Mammary microvascular endothelial cell (primary cell): ENCODE data around the gene PACS1. TPM values are rescaled to one million over a fixed set of nuclear protein-coding genes. Genes with fewer than 3 reads are reported as not detected.

ENCODE experiments used
- total RNA-seq: library from RNA; depleted of rRNA; stranded (reverse); fragments of >200 nt; gene quantifications from 2 replicates; pipeline ENCODE4 v1.2.3, GENCODE V29; 2015

PACS1 gene
- total RNA-seq = 18.0 and 19.3 TPM in 2 replicates

GRCh38 chr11:66069715-66070603 lies at the start of gene PACS1:
TSS of gene PACS1 (plus strand) at chr11:66070272. CDS start at chr11:66070487, 215 bp downstream.

GRCh38 chr11:66026017-66026529 lies 44.0 kb upstream of the PACS1 start, which contains the start of gene CATSPER1:
TSS of gene CATSPER1 (minus strand) at chr11:66026479. CDS start at chr11:66026379, 100 bp downstream.

GRCh38 chr11:66048547-66049323 lies 21.3 kb upstream of the PACS1 start, which contains the start of gene GAL3ST3:
TSS of gene GAL3ST3 (minus strand) at chr11:66049161. CDS start at chr11:66045415, 3,746 bp downstream.

GRCh38 chr11:66051766-66052663 lies 18.1 kb upstream of the PACS1 start, which contains the start of gene SF3B2:
TSS of gene SF3B2 (plus strand) at chr11:66052364. CDS start at chr11:66052385, 21 bp downstream.

GRCh38 chr11:66268244-66268951 lies 198.3 kb downstream of the PACS1 start, which contains the start of gene RAB1B:
TSS of gene RAB1B (plus strand) at chr11:66268639. CDS start at chr11:66268680, 41 bp downstream.

GRCh38 chr11:66277471-66278362 lies 207.6 kb downstream of the PACS1 start, which contains the start of gene CNIH2:
TSS of gene CNIH2 (plus strand) at chr11:66278175. CDS start at chr11:66278457, 282 bp downstream.

GRCh38 chr11:66288671-66289547 lies 218.8 kb downstream of the PACS1 start, which contains the start of gene YIF1A:
TSS of gene YIF1A (minus strand) at chr11:66289143. CDS start at chr11:66288985, 158 bp downstream.

GRCh38 chr11:66291706-66292542 lies 221.9 kb downstream of the PACS1 start, which contains the start of gene TMEM151A:
TSS of gene TMEM151A (plus strand) at chr11:66291894. CDS start at chr11:66292014, 120 bp downstream.

Other genes with a start within 250 kb of the PACS1 start
- not detected in 2 replicates for gene SNX32, start 236.3 kb upstream of the PACS1 start, total RNA-seq
- gene CFL1, start 212.1 kb upstream of the PACS1 start, total RNA-seq = 2,226 and 2,249 TPM in 2 replicates
- 35.0 and 40.1 TPM in 2 replicates for gene MUS81, start 209.8 kb upstream of the PACS1 start, total RNA-seq
- gene EFEMP2, start 197.5 kb upstream of the PACS1 start, total RNA-seq = 29.5 and 33.7 TPM in 2 replicates
- 0.20 TPM in 1 of 2 replicates, not detected in the other for gene CTSW, start 190.4 kb upstream of the PACS1 start, total RNA-seq
- 95.7 and 125 TPM in 2 replicates for gene FIBP, start 181.8 kb upstream of the PACS1 start, total RNA-seq
- 258 and 273 TPM in 2 replicates for gene CCDC85B, start 179.6 kb upstream of the PACS1 start, total RNA-seq
- gene FOSL1, start 169.9 kb upstream of the PACS1 start, total RNA-seq = 125 and 127 TPM in 2 replicates
- 18.9 and 19.7 TPM in 2 replicates for gene C11orf68, start 151.2 kb upstream of the PACS1 start, total RNA-seq
- gene DRAP1, start 150.8 kb upstream of the PACS1 start, total RNA-seq = 209 and 235 TPM in 2 replicates
- not detected in 2 replicates for gene TSGA10IP, start 124.8 kb upstream of the PACS1 start, total RNA-seq
- gene SART1, start 108.5 kb upstream of the PACS1 start, total RNA-seq = 32.7 and 43.3 TPM in 2 replicates
- gene EIF1AD, start 68.1 kb upstream of the PACS1 start, total RNA-seq = 27.2 and 38.1 TPM in 2 replicates
- gene BANF1, start 67.8 kb upstream of the PACS1 start, total RNA-seq = 109 and 139 TPM in 2 replicates
- gene CST6, start 58.3 kb upstream of the PACS1 start, total RNA-seq = 0.20 and 0.25 TPM in 2 replicates
- gene CATSPER1, start 43.8 kb upstream of the PACS1 start, total RNA-seq = 0.47 TPM in 1 of 2 replicates, not detected in the other
- not detected in 2 replicates for gene GAL3ST3, start 21.1 kb upstream of the PACS1 start, total RNA-seq
- 130 and 155 TPM in 2 replicates for gene SF3B2, start 17.9 kb upstream of the PACS1 start, total RNA-seq
- 15.7 and 17.4 TPM in 2 replicates for gene KLC2, start 187.4 kb downstream of the PACS1 start, total RNA-seq
- gene RAB1B, start 198.4 kb downstream of the PACS1 start, total RNA-seq = 170 and 183 TPM in 2 replicates
- not detected in 2 replicates for gene CNIH2, start 207.9 kb downstream of the PACS1 start, total RNA-seq
- 108 and 132 TPM in 2 replicates for gene YIF1A, start 218.9 kb downstream of the PACS1 start, total RNA-seq
- gene TMEM151A, start 221.6 kb downstream of the PACS1 start, total RNA-seq = under 0.01 TPM in 1 of 2 replicates, not detected in the other
- 0.07 and 0.25 TPM in 2 replicates for gene CD248, start 246.8 kb downstream of the PACS1 start, total RNA-seq